HG03045 (cell line): ENCODE measurements around the gene PPP1R15A.
"Not testable (repeated sequence)": the region's sequence is repeated elsewhere in the genome, so short reads cannot be mapped to it uniquely, and the experiment has no call there.

ENCODE experiments used
- ATAC-seq: cut with Tn5 transposase; IDR thresholded peaks from one replicate; pipeline ENCODE4 v1.9.1; 2021; ENCODE audit warnings: mild to moderate bottlenecking, moderate library complexity; ENCODE audit not compliant: unreplicated experiment

The PPP1R15A gene

DNA sequence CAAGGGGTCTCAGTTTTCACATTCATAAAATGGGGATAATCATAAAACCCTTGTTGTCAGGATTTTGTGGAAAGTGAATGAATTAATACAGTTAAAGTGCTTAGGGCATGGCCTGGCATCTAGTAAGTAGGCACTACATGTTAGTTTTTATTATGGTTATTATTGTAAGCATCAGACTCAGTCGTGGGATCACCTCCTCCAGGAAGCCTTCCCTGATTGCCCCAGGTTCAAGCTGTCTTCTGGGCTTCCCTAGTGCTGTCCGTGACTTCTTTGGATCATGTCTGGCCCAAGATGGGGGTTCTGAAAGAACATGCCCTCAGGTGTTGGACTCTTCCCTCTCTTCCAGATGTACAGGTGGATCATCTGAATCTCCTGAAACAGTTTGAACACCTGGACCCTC, 38.6 kb downstream of the PPP1R15A start:
- no peak for ATAC-seq

DNA sequence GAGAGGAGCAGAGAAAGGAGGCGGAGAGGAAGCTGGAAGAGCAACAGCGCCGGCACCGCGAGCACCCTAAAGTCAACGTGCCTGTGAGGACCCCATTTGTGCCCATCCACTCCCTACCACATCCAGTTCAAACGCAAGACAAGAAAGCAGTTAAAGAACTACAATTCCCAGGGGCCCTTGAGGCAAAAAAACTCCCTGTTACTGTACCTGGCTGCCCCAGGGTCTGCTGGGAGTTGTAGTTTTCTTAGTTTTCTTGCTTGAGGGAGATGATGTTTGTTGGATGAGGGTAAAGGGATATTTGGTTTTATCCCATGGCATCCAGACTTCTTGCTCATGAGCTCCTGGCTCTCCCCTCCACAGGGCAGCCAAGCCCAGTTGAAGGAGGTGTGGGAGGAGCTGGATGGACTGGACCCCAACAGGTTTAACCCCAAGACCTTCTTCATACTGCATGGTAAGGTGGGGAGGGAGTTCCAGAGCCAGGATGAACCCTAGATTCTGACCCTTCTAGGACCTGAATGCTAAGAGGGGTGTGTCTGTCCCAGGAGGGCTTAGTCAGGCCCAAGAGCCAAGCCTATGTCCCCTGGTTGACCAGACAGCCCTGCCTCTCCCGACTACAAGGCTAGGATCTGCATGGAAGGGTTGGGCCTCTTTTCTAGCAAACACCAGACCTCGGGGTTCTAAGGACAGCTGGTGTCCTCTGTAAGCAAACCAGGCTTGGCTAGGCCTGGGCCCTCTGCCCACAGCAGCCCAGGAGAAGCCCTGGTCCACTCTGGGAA, 41.1 kb downstream of the PPP1R15A start:
- ATAC-seq = no peak

DNA sequence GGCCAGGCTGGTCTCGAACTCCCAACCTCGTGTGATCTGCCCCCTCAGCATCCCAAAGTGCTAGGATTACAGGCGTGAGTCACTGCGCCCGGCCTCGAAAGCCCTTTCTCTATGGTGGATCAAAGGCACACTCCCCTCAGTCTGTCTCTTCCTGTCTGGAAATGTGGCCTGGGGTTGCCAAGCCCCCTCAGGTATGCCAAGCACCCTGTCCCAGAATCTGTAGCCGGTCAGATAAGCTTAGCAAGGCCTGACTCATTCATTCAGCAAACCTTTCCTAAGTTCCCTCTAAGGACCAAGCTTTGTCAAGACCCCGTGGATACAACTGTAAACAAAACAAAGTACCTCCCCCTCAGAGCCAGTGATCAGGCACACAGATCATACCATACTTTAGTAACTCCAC, 42.0 kb downstream of the PPP1R15A start:
- no peak for ATAC-seq

DNA sequence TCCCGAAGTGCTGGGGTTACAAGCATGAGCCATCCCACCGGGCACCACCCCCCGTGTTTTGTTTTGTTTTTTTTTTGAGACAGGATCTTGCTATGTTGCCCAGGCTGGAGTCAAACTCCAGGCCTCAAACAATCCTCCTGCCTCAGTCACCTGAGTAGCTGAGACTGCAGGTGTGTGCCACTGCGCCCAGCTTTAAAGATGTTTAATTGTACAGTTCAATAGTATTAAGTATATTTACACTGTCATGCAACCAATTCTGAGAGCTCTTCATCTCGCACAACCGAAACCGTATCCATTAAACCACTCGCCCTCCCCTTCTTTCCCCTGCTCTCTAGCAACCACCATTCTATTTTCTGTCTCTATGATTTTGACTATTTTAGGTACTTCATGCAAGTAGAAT, 43.5 kb downstream of the PPP1R15A start:
- no peak for ATAC-seq

DNA sequence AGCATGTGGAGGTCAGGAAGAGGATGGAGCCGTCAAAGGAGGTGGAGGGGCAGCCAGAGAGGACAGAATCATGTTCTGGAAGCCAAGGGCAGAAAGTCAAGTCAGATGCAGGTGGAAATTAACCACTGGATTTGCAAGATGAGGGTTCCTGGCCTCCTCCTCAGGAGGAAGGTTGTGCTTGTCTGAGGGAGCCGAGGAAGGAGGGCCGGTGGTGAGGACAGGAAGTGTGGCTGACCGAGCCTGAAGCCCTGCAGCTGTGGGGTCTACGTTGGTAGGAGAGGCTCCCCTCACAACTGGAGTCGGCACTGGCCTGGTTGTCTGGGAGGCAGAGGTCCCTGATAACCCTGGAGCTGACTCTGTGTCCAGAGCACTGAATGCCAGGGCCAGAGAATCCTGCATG, 45.9 kb downstream of the PPP1R15A start:
- ATAC-seq = no peak

DNA sequence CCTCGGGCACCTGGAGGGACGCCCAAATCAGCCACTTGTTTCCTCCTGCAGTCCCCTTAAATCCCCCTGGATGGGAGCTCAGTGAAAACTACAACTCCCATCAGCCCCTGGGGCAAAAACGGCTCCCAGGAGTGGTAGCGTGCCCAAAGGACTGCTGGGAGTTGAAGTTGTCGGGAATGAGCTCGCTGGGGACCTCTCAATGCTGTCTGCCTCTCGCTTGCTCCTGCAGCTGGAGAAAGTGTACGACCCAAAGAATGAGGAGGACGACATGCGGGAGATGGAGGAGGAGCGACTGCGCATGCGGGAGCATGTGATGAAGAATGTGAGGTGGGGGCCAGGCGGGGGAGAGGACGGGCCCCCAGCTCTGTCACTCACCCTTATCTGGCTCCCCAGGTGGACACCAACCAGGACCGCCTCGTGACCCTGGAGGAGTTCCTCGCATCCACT, 46.6 kb downstream of the PPP1R15A start:
- no peak for ATAC-seq

DNA sequence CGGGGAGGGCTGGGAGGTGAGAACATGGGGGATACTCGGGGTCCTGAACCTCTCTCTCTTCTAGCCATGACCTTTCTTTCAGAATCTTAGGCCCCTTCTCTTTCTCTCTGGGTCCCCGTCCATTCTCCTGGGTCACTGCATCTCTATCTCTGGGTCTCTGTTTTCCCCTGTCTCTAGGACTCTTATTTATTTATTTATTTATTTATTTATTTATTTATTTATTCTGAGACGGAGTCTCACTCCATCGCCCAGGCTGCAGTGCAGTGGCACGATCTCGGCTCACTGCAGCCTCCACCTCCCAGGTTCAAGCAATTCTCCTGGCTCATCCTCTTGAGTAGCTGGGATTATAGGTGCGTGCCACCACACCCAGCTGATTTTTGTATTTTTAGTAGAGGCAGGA, 47.0 kb downstream of the PPP1R15A start:
- not testable (repeated sequence) for ATAC-seq

DNA sequence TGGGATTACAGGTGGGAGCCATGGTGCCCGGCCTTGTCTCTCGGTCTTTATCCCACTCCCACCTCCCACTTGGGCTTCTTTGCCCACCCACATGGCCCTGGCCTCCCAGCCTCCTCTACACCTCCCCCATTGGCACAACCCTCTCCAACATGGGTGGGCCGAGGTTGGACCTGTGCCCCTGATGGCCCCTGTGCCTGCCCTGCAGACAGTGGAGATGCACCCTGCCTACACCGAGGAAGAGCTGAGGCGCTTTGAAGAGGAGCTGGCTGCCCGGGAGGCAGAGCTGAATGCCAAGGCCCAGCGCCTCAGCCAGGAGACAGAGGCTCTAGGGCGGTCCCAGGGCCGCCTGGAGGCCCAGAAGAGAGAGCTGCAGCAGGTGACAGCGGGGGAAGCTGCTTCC, 48.7 kb downstream of the PPP1R15A start:
- no peak for ATAC-seq

DNA sequence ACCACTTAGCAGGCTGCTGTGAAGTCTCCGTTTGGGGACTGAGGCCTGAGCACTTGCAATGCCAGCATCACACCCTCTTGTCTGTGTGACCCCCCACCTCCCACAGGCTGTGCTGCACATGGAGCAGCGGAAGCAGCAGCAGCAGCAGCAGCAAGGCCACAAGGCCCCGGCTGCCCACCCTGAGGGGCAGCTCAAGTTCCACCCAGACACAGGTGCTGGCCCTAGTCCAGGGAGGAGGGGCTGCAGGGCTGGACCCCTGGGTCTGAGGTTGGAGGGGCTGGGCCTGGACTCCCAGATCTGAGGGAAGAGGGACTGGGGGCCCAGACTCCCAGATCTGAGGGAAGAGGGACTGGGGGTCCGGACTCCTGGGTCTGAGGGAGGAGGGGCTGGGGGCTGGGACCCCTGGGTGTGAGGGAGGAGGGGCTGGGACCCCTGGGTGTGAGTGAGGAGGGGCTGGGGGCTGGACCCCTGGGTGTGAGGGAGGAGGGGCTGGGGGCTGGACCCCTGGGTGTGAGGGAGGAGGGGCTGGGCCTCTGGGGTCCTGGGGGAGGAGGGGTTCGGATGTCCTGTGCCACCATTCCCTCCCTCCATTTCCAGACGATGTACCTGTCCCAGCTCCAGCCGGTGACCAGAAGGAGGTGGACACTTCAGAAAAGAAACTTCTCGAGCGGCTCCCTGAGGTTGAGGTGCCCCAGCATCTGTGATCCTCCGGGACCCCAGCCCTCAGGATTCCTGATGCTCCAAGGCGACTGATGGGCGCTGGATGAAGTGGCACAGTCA, 49.7 kb downstream of the PPP1R15A start:
- ATAC-seq = no peak

DNA sequence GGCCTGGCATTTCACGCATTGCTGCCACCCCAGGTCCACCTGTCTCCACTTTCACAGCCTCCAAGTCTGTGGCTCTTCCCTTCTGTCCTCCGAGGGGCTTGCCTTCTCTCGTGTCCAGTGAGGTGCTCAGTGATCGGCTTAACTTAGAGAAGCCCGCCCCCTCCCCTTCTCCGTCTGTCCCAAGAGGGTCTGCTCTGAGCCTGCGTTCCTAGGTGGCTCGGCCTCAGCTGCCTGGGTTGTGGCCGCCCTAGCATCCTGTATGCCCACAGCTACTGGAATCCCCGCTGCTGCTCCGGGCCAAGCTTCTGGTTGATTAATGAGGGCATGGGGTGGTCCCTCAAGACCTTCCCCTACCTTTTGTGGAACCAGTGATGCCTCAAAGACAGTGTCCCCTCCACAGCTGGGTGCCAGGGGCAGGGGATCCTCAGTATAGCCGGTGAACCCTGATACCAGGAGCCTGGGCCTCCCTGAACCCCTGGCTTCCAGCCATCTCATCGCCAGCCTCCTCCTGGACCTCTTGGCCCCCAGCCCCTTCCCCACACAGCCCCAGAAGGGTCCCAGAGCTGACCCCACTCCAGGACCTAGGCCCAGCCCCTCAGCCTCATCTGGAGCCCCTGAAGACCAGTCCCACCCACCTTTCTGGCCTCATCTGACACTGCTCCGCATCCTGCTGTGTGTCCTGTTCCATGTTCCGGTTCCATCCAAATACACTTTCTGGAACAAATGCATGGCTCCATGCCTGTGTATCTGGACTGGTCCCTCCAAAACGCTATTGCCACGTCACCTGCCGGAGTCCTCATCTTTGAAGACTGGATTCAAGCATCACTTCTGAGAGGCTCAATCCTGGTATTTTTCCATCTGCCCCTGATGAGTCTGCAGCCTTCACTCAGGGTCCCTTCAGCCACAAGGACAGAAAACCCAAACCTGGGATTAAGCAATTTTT, 50.6 kb downstream of the PPP1R15A start:
- no peak for ATAC-seq

DNA sequence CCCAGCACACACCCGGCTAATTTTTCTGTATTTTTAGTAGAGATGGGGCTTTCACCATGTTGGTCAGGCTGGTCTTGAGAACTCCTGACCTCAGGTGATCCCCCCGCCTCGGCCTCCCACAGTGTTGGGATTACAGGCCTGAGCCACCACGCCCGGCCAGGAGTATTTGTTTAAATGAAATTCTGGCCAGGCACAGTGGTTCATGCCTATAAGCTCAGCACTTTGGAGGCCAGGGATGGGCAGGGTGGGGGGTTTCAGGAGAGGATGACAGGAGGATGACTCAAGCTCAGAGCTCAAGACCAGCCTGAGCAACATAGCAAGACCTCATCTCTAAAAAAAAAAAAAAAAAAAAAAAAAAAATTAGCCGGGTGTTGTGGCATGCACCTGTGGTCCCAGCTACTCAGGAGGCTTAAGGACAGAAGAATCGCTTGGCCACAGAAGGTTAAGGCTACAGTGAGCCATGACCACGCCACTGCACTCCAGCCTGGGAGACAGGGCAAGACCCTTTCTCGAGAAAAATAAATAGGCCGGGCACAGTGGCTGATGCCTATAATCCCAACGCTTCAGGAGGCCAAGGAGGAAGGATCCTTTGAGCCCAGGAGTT, 53.1 kb downstream of the PPP1R15A start:
- ATAC-seq = no peak
